GM21528 (cell line): Measurements from ENCODE around the gene CDC20.

Experiments
- ATAC-seq: cut with Tn5 transposase; IDR thresholded peaks from one replicate; pipeline ENCODE4 v1.9.1; 2021; ENCODE audit warnings: mild to moderate bottlenecking, moderate library complexity; ENCODE audit not compliant: unreplicated experiment, low FRiP score

CDC20 gene

DNA sequence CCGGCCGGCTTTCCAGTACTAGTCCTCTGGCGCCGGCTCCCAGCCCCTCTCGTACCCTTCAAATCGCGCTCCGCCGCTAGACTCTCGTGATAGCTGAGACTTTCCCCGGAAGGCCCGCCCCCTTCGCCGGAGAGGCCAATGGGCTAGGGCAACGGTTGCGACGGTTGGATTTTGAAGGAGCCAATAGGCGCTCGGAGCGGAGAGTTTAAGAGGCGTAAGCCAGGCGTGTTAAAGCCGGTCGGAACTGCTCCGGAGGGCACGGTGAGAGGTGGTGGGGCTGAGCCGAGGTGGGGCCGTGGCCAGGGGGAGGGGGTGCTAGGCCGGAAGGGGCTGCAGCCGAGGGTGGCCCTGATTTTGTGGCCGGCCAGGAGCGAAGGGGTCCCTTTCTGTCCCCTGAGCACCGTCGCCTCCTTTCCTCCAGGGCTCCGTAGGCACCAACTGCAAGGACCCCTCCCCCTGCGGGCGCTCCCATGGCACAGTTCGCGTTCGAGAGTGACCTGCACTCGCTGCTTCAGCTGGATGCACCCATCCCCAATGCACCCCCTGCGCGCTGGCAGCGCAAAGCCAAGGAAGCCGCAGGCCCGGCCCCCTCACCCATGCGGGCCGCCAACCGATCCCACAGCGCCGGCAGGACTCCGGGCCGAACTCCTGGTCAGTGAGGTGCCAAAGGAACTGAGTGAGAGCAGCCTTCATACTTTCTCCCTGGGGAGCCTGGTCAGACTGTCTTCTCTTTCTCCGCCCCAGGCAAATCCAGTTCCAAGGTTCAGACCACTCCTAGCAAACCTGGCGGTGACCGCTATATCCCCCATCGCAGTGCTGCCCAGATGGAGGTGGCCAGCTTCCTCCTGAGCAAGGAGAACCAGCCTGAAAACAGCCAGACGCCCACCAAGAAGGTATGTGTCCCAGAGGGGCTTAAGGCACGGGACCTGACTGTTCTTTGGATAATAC lies at the start of gene CDC20:
TSS of gene CDC20 (plus strand) at position 236 of the 948 bp plus-strand sequence. CDS start at position 471, 235 bp downstream.
- ATAC-seq = peak; percentile 94

- no peak for ATAC-seq
Observed at GRCh38 chr1:43309405-43310025, 49.3 kb upstream of the CDC20 start.

- ATAC-seq = no peak
Observed at GRCh38 chr1:43311521-43311920, 47.3 kb upstream of the CDC20 start.

DNA sequence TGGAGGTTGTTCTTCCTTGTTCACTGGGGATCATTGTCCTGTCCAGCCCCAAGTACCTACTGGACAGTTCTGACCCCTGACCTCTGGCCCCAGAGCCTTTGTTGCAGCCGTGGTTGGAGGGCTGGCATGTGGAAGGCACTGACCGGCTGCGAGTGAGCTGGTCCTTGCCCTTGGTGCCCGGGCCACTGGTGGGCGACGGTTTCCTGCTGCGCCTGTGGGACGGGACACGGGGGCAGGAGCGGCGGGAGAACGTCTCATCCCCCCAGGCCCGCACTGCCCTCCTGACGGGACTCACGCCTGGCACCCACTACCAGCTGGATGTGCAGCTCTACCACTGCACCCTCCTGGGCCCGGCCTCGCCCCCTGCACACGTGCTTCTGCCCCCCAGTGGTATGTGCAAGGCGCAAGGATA lies 46.6 kb upstream of the CDC20 start:
- no peak for ATAC-seq

DNA sequence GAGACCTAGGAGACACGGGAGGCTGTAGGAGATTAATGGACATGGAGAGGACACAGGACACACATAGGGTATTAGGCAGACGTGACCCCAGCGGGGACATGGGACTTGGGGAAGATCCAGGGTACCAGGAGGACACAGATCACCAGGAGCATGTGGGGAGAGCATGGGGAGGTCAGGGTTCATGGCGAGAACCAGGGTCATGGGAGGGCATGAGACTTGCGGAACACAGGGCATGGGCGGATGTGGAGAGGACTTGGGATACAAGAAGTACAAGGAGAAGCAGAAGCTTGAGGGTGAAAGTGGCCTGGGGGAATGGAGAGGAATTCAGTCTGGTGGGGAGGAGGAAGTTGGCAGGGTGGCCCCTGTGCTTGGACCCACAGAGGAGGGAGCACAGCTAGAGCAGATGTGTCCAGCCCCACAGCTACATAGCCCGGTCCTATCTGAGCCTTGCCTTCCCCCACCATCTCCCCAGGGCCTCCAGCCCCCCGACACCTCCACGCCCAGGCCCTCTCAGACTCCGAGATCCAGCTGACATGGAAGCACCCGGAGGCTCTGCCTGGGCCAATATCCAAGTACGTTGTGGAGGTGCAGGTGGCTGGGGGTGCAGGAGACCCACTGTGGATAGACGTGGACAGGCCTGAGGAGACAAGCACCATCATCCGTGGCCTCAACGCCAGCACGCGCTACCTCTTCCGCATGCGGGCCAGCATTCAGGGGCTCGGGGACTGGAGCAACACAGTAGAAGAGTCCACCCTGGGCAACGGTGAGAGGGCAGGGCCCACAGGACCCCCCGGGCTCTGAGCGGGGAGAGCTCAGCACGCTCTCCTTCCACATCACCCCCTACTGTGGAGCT lies 45.9 kb upstream of the CDC20 start:
- ATAC-seq = no peak

DNA sequence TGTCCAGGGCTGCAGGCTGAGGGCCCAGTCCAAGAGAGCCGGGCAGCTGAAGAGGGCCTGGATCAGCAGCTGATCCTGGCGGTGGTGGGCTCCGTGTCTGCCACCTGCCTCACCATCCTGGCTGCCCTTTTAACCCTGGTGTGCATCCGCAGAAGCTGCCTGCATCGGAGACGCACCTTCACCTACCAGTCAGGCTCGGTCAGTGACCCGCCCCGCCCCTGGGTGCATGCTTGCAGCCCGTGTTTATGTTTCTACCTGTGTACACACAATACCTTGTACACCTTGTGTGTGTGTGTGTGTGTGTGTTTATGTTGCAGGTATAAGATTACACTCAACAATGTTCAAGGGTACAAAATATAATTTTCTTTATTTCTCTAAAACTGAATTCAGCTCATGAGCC lies 45.0 kb upstream of the CDC20 start:
- no peak for ATAC-seq

GRCh38 chr1:43314233-43314632 lies 44.5 kb upstream of the CDC20 start:
- no peak for ATAC-seq

- no peak for ATAC-seq
Observed at GRCh38 chr1:43315481-43315880, 43.3 kb upstream of the CDC20 start.

- no peak for ATAC-seq
Observed at GRCh38 chr1:43315963-43316737, 42.6 kb upstream of the CDC20 start.

DNA sequence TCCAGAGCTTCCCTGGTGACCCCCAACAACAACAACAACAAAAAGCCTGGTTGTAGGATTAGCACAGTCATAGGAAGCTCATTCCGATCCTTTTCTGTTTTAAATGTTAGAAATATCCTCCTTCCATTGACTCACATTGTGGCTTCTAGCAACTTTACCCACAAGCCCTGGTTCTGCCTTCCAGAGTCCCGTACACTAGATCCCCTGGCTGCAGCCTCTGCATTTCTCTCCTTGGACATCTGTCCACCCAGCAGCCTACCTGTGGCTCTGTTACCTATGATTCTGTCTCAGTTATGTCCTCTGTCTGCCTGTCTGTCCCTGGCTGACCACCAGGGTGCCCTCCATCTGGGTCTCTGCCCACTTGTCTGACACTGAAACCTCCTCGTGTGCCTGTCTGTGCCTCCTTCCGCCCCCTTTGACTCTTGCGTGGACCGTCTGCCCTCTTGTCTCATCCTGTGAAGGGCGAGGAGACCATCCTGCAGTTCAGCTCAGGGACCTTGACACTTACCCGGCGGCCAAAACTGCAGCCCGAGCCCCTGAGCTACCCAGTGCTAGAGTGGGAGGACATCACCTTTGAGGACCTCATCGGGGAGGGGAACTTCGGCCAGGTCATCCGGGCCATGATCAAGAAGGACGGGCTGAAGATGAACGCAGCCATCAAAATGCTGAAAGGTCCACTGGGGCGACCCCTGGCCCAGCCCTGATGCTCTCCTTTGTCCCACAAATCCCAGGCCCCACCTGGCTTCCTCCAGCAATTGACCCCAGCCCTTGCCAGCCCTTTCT lies 41.9 kb upstream of the CDC20 start:
- ATAC-seq = no peak

GRCh38 chr1:43317817-43318471 lies 40.8 kb upstream of the CDC20 start:
- no peak for ATAC-seq

- ATAC-seq = no peak
Observed at GRCh38 chr1:43318831-43319230, 40.0 kb upstream of the CDC20 start.

GRCh38 chr1:43319288-43319687 lies 39.5 kb upstream of the CDC20 start:
- ATAC-seq = no peak

GRCh38 chr1:43319766-43320165 lies 39.0 kb upstream of the CDC20 start:
- ATAC-seq = no peak

GRCh38 chr1:43321331-43321891 lies 37.4 kb upstream of the CDC20 start:
- no peak for ATAC-seq

GRCh38 chr1:43322506-43322905 lies 36.3 kb upstream of the CDC20 start:
- ATAC-seq = no peak

DNA sequence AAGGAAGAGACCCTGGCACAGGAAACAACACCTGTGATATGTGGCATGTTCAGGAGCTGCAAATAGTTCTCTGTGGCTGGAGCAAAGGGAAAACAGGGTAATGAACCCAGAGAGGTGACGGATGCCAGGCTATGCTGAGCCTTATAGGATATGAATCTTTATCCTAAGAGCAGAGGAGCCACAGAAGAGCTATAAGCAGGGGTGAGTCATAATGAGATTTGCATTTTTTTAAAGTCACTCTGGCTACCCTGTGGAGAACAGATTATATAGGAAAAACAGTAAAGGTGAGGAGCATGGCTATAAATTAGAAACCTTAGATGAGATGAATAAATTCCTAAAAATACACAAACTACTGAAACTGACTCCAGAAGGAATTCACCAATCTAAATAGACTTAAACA lies 34.0 kb upstream of the CDC20 start:
- no peak for ATAC-seq

- no peak for ATAC-seq
Observed at GRCh38 chr1:43325381-43325780, 33.4 kb upstream of the CDC20 start.
